GM23248 (cell line): Measurements from ENCODE around the gene C10orf71. TPM values are rescaled to one million over a fixed set of nuclear protein-coding genes. Genes with fewer than 3 reads are reported as not detected.

ENCODE experiments used
- DNase-seq: peaks from one replicate; pipeline ENCODE4 v3.0.0-alpha.2; 2015
- H2AFZ ChIP-seq: fragments of 200-600 bp; sonication (generic); 2 replicates; pipeline ENCODE4 v1.6.1; 2016; ENCODE audit warnings: antibody characterized with exemption
- H3F3A ChIP-seq: fragments of 200-600 bp; sonication (generic); 2 replicates; pipeline ENCODE4 v1.6.1; 2016; ENCODE audit warnings: mild to moderate bottlenecking, antibody characterized with exemption, mixed run types; ENCODE audit not compliant: insufficient read depth
- H3K27ac ChIP-seq: fragments of 200-600 bp; sonication (generic); 2 replicates; pipeline ENCODE4 v1.5.1; 2016; ENCODE audit warnings: mild to moderate bottlenecking
- H3K27me3 ChIP-seq: fragments of 200-600 bp; sonication (generic); replicated peaks from 2 replicates; pipeline ENCODE4 v1.6.1; 2016; ENCODE audit warnings: mild to moderate bottlenecking; ENCODE audit not compliant: insufficient read depth
- H3K36me3 ChIP-seq: fragments of 200-600 bp; sonication (generic); 2 replicates; pipeline ENCODE4 v1.6.1; 2016; ENCODE audit warnings: low read depth, mild to moderate bottlenecking
- H3K4me1 ChIP-seq: fragments of 200-600 bp; sonication (generic); 2 replicates; pipeline ENCODE4 v1.6.1; 2016; ENCODE audit warnings: mild to moderate bottlenecking; ENCODE audit not compliant: insufficient read depth
- H3K4me2 ChIP-seq: fragments of 200-600 bp; sonication (generic); one replicate; pipeline ENCODE4 v1.6.1; 2016; ENCODE audit warnings: mild to moderate bottlenecking; ENCODE audit not compliant: unreplicated experiment
- H3K4me3 ChIP-seq: fragments of 200-600 bp; sonication (generic); 2 replicates; pipeline ENCODE4 v1.5.1; 2016; ENCODE audit warnings: mild to moderate bottlenecking
- H3K79me2 ChIP-seq: fragments of 200-600 bp; sonication (generic); 2 replicates; pipeline ENCODE4 v1.6.1; 2016; ENCODE audit warnings: mild to moderate bottlenecking; ENCODE audit not compliant: insufficient read depth
- H3K9ac ChIP-seq: fragments of 200-600 bp; sonication (generic); 2 replicates; pipeline ENCODE4 v1.6.1; 2016; ENCODE audit warnings: mild to moderate bottlenecking
- H3K9me2 ChIP-seq: fragments of 200-600 bp; sonication (generic); 2 replicates; pipeline ENCODE4 v1.6.1; 2016; ENCODE audit warnings: mixed run types, mild to moderate bottlenecking, moderate library complexity; ENCODE audit not compliant: insufficient read depth
- H3K9me3 ChIP-seq: fragments of 200-600 bp; sonication (generic); one replicate; pipeline ENCODE4 v1.6.1; 2017; ENCODE audit warnings: low read depth
- H4K20me1 ChIP-seq: fragments of 200-600 bp; sonication (generic); 2 replicates; pipeline ENCODE4 v1.6.0; 2016; ENCODE audit not compliant: insufficient read depth
- EZH2 ChIP-seq: fragments of 200-600 bp; sonication (generic); IDR thresholded peaks from 2 replicates; pipeline ENCODE4 v1.6.1; 2018; ENCODE audit warnings: antibody characterized with exemption, mild to moderate bottlenecking; ENCODE audit not compliant: insufficient read depth, poor library complexity, severe bottlenecking
- EZH2phosphoT487 ChIP-seq: fragments of 200-600 bp; sonication (generic); IDR thresholded peaks from 2 replicates; pipeline ENCODE4 v1.6.1; 2018; ENCODE audit warnings: antibody characterized with exemption, moderate library complexity, mild to moderate bottlenecking, low read depth; ENCODE audit not compliant: insufficient read depth
- WGBS, 2 experiments: methylation state at CpG; one replicate each; pipeline ENCODE4 v1.1.6; 2015 to 2017; ENCODE audit warnings: low lambda C conversion rate in 2 of 2, low coverage in 1 of 2; ENCODE audit errors: missing lambda C conversion rate in 2 of 2; 5-methylcytosine and 5-hydroxymethylcytosine counted together
- in situ Hi-C: fragments of 300-500 bp; cut with MboI; formaldehyde crosslinking; loops from 2 replicates; pipeline ENCODE4 v1.15.0; 2020
- polyA plus RNA-seq: library from polyadenylated mRNA; unstranded; fragments of >200 nt; fragmentation: Nextera tagmentation; extraction: Ambion mirVana; gene quantifications from 2 replicates; pipeline ENCODE4 v1.2.1, GENCODE V29; 2016
- total RNA-seq: library from RNA; depleted of rRNA; stranded (reverse); fragments of >200 nt; shearing (Covaris generic); gene quantifications from 2 replicates; pipeline ENCODE4 v1.2.3, GENCODE V29; 2014

Gene C10orf71
- total and polyA plus RNA-seq, 2 experiments from 2014 or later, result not detected

DNA sequence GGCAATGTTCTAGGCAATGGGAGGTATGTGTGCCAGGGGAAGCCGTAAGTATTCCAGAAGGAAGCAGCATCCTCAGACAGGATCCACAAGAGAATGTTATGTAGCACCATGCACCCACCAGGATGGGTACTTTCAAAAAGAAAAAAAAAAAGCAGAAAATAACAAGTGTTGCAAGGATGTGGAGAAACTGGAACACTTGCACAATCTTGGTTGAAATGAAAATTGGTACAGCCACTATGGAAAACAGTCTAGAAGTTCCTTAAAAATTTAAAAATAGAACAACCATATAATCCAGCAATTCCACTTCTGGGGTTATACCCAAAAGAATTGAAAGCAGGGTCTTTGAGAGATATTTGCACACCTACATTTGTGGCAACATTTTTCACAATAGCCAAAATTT lies 20.2 kb downstream of the C10orf71 start:
- WGBS, 2 experiments, result 87 to 92% methylated on average over 1 of the region's 1 CpG
- H3K9me3 ChIP-seq, result no peaks in the 10 kb centered on the region
- H4K20me1 ChIP-seq, result no peaks in the 10 kb centered on the region
- H3K4me1 ChIP-seq, result no peaks in the 10 kb centered on the region
- in situ Hi-C loops, result no loop called here
- H3K36me3 ChIP-seq, result no peaks in the 10 kb centered on the region
- no peak overlapping the region for H3K27ac ChIP-seq
- H3F3A ChIP-seq, result no peaks in the 10 kb centered on the region
- no peaks in the 10 kb centered on the region for H3K9me2 ChIP-seq
- no peak overlapping the region for H3K4me2 ChIP-seq
- no peak overlapping the region for H3K4me3 ChIP-seq
- TF ChIP-seq EZH2phosphoT487 (no peak), EZH2 (no peak)
- H3K79me2 ChIP-seq, result no peaks in the 10 kb centered on the region
- H3K9ac ChIP-seq, result no peak overlapping the region
- DNase-seq, result no peak
- H2AFZ ChIP-seq, result no peak overlapping the region
- H3K27me3 ChIP-seq, result peaks cover 35% of the 10 kb centered on the region

DNA sequence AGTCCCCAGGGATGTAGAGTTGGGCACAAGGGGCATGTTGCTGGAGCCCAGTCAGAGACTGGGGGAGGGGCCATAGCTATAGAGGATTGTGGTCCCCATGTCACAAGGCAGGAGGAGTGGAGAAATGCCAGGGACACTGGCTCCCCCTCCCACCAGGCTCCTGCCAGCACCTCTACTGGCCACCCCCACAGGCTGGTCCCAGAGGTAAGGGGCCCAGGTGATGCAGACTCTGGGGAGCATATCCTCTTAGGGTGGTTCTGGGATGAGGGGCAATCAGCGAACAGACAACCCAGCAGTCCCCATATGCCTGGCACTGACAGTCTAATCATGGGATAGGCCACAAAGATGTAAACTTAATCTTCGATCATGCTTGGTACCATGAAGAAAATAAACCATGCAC lies 21.2 kb downstream of the C10orf71 start:
- no peaks in the 10 kb centered on the region for H3K9me3 ChIP-seq
- no peaks in the 10 kb centered on the region for H3K36me3 ChIP-seq
- no peak for DNase-seq
- no peak overlapping the region for H3K4me2 ChIP-seq
- no peak overlapping the region for H3K9ac ChIP-seq
- no peak for TF ChIP-seq EZH2phosphoT487
- TF ChIP-seq EZH2, result no peak
- no peaks in the 10 kb centered on the region for H3F3A ChIP-seq
- H3K9me2 ChIP-seq, result no peaks in the 10 kb centered on the region
- peaks cover 35% of the 10 kb centered on the region for H3K27me3 ChIP-seq
- H3K27ac ChIP-seq, result no peak overlapping the region
- no peak overlapping the region for H3K4me3 ChIP-seq
- no peaks in the 10 kb centered on the region for H4K20me1 ChIP-seq
- H3K4me1 ChIP-seq, result no peaks in the 10 kb centered on the region
- 51 to 54% methylated on average over 2 of the region's 2 CpGs for WGBS, 2 experiments
- H2AFZ ChIP-seq, result no peak overlapping the region
- H3K79me2 ChIP-seq, result no peaks in the 10 kb centered on the region
- in situ Hi-C loops, result no loop called here

DNA sequence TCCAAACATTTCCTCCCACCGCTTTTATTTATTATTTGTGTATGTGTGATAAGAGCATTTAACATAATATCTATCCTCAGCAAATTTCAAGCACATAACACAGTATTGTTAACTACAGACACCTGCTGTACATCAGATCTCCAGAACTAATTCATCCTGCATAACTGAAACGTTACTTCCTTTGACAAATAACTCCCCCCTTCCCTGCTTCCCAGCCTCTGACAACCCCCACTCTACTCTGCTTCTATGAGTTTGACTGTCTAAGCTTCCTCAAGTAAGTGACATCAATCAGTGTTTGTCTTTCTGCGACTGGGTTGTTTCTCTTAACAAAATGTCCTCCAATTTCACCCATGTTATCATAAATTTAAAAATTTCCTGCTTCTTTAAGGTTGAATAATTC lies 22.1 kb downstream of the C10orf71 start:
- Histone ChIP-seq H3K4me1 (no peaks in the 10 kb centered on the region), H2AFZ (no peak overlapping the region), H3K9me2 (no peaks in the 10 kb centered on the region), H3K4me2 (no peak overlapping the region), H4K20me1 (no peaks in the 10 kb centered on the region), H3K9me3 (no peaks in the 10 kb centered on the region), H3K4me3 (no peak overlapping the region), H3K27me3 (peaks cover 35% of the 10 kb centered on the region), H3K9ac (no peak overlapping the region), H3F3A (no peaks in the 10 kb centered on the region), H3K36me3 (no peaks in the 10 kb centered on the region), H3K79me2 (no peaks in the 10 kb centered on the region), H3K27ac (no peak overlapping the region)
- WGBS, 2 experiments, result 50 to 52% methylated on average over 3 of the region's 3 CpGs
- no peak for DNase-seq
- TF ChIP-seq EZH2, result no peak
- TF ChIP-seq EZH2phosphoT487, result no peak
- in situ Hi-C loops, result no loop called here

DNA sequence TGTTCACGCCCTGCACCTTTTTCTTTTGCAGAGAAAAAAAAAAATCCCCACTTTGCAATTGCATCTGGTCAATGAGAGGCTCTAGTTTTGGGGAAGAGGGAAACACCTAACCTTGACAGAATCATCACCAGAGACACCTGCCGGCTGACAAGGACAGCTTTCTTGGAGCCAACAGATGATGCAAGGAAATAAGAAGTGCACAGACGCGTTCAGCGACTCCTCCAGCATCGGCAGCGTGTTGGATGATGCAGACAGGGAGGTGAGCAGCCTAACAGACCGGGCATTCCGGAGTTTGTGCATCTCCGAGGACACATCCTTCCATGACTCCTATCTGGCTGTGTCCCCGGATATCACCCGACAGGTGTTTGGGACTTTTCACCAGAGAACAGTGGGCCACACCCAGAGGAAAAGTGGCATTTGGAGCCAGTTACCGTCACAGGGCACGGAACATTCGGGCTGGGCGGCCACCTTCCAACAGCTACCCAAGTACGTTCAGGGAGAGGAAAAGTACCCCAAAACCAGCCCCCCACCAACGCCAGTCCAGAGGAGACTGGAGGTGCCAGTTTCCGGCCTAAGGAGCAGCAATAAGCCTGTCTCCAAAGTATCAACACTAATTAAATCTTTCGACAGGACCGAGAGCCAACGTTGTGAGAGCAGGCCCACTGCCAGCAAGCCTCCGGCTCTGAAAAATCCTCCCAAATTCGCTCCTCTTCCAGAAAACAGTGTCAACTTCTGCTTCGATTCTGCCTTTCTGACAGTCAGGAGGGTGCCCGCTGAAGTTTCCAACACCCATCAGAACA lies 23.6 kb downstream of the C10orf71 start:
- Histone ChIP-seq H3K9me3 (no peaks in the 10 kb centered on the region), H3K36me3 (no peaks in the 10 kb centered on the region), H3K27me3 (peaks cover 26% of the 10 kb centered on the region), H3K4me3 (no peak overlapping the region), H2AFZ (no peak overlapping the region), H3K27ac (no peak overlapping the region), H3K79me2 (no peaks in the 10 kb centered on the region), H3K9ac (no peak overlapping the region), H3K4me1 (no peaks in the 10 kb centered on the region), H3F3A (no peaks in the 10 kb centered on the region), H3K4me2 (no peak overlapping the region), H4K20me1 (no peaks in the 10 kb centered on the region), H3K9me2 (no peaks in the 10 kb centered on the region)
- TF ChIP-seq EZH2phosphoT487 (no peak), EZH2 (no peak)
- in situ Hi-C loops, result no loop called here
- WGBS, 2 experiments, result 67 to 71% methylated on average over 26 of the region's 26 CpGs
- DNase-seq, result no peak
